Amygdala (tissue), 56 donors: Measurements from ENCODE around the gene TOX2.

Experiments used
- DNase-seq, 56 donors: peaks; one replicate each; lab custom pipeline; 2025; lab: John Stamatoyannopoulos, UW

The TOX2 gene

GRCh38 chr20:44014807-44015732 lies 100.4 kb downstream of the TOX2 start:
- DNase-seq = peak in 20 of 56 donors; percentile 6 to 49 (median 20)

GRCh38 chr20:44015733-44016103 lies 101.1 kb downstream of the TOX2 start:
- DNase-seq = no peak

DNA sequence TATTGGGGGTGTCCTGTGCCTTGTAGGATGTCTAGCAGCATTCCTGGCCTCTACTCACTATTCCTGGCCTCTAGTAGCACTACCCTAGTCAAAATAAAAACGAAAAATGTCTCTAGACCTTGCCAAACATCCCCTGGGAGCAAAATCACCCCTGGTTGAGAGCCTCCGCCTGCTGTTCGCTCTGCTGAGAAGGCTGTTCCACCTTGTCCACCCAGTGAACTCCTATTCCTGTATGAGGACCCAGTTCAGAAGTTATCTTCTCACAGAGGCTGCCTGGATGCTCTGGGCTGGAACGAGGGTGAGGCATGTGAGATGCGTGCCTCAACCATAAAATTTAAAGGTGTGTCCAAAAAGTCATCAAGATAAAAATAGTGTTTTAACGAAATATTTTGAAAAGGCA lies 101.9 kb downstream of the TOX2 start:
- DNase-seq = no peak

DNA sequence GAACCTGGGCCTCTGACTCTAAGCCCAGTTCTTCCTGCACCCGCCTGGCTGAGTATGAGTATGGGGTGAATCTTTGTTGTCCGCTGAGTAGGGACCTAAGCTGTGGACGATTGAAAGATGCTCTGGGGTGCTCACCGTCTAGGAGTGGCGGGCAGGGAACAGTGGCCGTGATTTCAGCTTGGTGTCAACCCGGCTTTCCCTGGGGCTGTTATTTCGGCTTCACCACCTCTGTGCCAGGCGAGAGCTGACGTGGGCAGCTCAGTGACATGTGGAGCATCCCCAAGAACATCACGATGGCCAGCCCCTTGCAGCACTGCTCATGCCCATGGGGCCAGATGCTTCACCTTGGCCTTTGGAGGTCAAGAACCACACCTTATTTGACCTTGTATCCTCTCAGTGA lies 102.6 kb downstream of the TOX2 start:
- DNase-seq = no peak

DNA sequence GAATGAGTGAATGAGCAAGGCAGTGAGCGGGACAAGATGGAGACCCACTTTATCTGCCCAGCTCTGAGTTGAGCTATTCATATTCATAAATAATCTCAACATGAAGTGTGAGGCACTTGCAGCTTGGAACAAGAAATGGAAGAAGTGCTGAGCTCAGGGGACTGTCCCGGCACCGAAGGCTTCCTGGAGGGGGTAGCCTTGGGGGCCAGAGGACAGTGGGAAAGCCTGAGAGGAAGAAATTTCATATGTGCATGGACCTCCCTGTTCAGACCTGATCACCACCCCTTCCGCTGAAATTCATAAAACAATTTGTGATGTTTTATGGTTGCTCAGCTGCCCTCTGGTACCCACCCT lies 103.2 kb downstream of the TOX2 start:
- no peak for DNase-seq

DNA sequence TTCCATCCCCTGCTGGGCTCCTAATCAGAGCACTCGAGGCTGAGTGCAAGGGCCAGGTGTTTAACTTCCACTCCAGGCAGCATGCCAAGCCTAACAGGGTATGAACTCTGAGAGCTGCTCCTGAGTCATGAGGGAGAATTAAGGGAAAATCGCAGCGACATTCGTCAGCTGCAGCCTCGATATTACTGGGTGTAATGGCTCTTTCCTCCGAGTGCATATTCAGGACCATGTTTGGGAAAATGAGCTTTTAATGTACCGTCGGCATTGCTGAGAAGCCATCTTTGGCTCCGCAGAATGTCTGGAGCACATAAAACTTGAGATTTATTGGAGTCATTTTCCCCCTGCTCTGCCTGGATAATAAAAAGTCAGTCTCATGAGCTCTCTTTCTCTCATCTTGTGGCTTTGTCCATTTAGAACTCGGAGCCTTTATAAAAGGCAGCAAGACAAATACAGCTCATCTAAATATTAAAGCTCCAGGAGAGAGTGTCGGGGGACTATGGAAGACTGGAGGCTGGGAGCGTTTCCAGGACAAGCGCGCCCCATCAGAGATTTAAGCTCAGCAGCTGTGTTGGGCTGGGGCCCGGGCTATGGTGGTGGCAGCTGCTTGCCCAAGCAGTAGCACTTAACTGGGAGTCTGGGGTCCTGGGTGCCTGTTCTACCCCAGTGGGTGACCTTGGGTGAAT lies 103.7 kb downstream of the TOX2 start:
- DNase-seq = peak in 6 of 56 donors; percentile 5 to 19 (median 7)

GRCh38 chr20:44018942-44019637 lies 104.4 kb downstream of the TOX2 start:
- DNase-seq = no peak

- DNase-seq = no peak
Measured at GRCh38 chr20:44019638-44020335, 105.1 kb downstream of the TOX2 start.

DNA sequence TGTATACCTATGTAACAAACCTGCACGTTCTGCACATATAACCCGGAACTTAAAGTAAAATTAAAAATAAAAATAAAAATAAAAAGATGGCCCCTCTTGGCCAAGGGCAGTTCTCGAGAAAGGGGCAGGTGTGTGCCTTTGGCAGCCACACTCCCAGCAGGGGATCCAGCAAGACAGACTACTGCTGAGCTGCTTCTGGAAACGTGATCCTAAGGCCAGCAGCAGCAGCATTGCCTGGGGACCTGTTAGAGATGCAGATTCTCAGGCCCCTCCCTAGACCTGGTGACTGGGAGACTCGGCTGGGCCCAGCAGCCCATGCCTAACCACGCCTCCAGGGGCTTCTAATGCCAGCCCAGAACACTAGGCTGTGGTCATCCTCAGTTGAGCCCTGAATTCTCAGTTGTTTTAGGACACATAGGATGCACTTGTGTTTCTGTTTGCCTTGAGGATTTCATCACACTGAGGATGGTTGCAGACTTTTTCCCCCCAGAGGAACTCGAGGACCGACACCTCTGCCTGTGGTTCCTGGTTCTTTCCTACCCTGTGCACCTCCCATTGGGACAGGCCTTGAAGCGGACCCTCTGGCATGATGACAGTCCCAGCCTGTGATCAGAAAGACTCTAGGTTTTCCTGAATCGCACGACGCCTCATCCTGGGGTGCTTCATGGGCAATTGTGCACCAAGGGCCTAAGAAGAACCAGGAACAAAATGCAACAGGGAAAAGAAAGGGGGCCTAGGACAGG lies 105.9 kb downstream of the TOX2 start:
- DNase-seq = no peak

DNA sequence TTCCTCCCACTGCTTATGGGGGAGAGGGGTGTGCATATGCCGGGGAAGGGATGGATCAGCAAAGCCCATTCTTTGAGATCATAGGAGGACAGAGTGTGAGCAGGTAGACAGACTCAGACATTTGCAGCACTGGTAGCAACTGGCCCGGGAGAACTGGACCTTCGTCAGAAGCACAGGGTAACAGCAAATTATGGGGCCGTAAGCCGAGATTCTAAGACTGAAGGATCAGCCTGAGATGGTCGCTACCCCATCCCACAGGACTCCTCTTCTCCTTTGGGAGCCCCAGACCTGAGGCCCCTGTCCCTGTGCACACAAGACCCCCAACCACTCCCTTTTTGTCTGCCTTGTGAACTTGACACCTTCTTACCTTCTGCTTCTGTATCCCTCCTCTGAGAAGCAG lies 106.5 kb downstream of the TOX2 start:
- no peak for DNase-seq

- DNase-seq = no peak
Measured at GRCh38 chr20:44021900-44022299, 107.2 kb downstream of the TOX2 start.

GRCh38 chr20:44022464-44022863 lies 107.8 kb downstream of the TOX2 start:
- no peak for DNase-seq

GRCh38 chr20:44023515-44024371 lies 109.1 kb downstream of the TOX2 start:
- no peak for DNase-seq

- no peak for DNase-seq
Measured at GRCh38 chr20:44024820-44025580, 110.3 kb downstream of the TOX2 start.

DNA sequence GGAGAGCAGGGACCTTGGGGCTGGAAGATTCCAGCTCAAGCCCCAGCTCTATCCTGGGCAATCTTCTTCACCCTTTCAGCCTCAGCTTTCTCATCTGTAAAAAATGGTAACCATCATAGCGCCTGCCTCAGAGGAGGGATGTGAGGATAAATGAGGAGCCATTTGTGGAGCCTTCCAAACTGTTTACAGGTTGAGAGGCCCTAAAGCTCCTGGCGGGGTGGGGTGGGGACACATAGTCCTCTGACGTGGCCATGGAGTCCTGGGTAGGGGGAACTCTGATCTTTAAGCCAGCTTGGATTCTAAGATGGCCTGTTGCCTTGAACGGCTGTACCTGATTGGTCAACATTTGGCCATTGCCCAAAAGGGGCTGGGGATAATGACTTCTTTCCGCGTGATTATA lies 111.1 kb downstream of the TOX2 start:
- DNase-seq = no peak

- DNase-seq = no peak
Measured at GRCh38 chr20:44026647-44027342, 112.1 kb downstream of the TOX2 start.

DNA sequence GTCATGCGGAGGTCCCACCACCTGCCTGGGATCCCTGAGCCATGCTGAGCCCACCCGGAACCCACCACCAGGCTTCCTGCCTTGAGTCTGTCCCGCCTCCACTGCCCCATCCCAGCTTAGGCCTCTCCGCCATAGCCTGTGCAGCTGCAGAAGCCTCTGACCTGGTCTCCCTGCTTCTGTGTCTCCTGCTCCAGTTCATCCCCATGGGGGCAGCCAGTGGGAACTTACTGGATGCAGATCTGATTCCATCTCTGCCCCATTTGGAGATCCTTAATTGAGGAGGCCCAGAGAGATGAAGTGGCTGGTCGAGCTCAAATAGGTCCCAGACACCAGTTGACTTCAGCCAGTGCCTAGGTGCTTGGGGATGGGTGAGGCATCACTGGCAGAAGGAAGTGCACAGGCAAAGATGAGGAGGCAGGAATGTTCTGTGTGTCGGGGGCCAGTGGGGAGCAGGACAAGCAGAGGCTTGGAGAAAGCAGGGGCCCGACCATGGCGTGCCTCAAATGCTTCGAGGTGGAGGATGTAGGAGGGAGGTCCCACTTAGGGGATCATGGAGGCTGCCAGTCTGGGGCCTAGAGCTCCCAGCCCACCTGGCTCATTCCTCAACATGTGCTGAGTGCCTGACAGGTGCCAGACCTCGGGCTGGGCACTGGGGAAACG lies 112.8 kb downstream of the TOX2 start:
- no peak for DNase-seq
